IPS-20b (cell line): ENCODE measurements around the gene CHIC1.
"Not testable (repeated sequence)": the region's sequence is repeated elsewhere in the genome, so short reads cannot be mapped to it uniquely, and the experiment has no call there.

Experiments
- H3K27ac ChIP-seq: one replicate; pipeline ENCODE4 v1.5.1; 2013; ENCODE audit warnings: low read length
- H3K27me3 ChIP-seq: 2 replicates; pipeline ENCODE4 v1.6.1; 2013; ENCODE audit warnings: mild to moderate bottlenecking, low read length, inconsistent platforms; ENCODE audit not compliant: insufficient read depth
- H3K36me3 ChIP-seq: 2 replicates; pipeline ENCODE4 v1.6.1; 2013; ENCODE audit warnings: low read depth, mild to moderate bottlenecking, inconsistent platforms, low read length, moderate library complexity; ENCODE audit not compliant: insufficient read depth
- H3K4me1 ChIP-seq: 2 replicates; pipeline ENCODE4 v1.6.1; 2013; ENCODE audit warnings: mild to moderate bottlenecking, control low read depth, inconsistent platforms, low read length, moderate library complexity; ENCODE audit not compliant: insufficient read depth
- H3K4me3 ChIP-seq: 2 replicates; pipeline ENCODE4 v1.5.1; 2013; ENCODE audit warnings: mild to moderate bottlenecking, low read length, inconsistent platforms
- H3K9ac ChIP-seq: 2 replicates; pipeline ENCODE4 v1.6.1; 2013; ENCODE audit warnings: low read depth, mild to moderate bottlenecking, inconsistent platforms, low read length, moderate library complexity
- H3K9me3 ChIP-seq: 2 replicates; pipeline ENCODE4 v1.6.1; 2013; ENCODE audit warnings: mild to moderate bottlenecking, low read depth, low read length, inconsistent platforms; ENCODE audit not compliant: insufficient read depth

Gene CHIC1

DNA sequence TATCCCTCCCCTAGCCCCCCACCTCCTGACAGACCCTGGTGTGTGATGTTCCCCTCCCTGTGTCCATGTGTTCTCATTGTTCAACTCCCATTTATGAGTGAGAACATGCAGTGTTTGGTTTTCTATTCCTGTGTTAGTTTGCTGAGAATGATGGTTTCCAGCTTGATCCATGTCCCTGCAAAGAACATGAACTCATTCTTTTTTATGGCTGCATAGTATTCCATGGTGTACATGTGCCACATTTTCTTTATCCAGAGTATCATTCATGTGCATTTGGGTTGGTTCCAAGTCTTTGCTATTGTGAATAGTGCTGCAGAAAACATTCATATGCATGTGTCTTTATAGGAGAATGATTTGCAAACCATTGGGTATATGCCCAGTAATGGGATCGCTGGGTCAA is 34.8 kb downstream of the CHIC1 start:
- not testable (repeated sequence) for H3K27ac ChIP-seq, H3K27me3 ChIP-seq, H3K4me1 ChIP-seq, H3K9me3 ChIP-seq, H3K36me3 ChIP-seq, H3K9ac ChIP-seq, H3K4me3 ChIP-seq

DNA sequence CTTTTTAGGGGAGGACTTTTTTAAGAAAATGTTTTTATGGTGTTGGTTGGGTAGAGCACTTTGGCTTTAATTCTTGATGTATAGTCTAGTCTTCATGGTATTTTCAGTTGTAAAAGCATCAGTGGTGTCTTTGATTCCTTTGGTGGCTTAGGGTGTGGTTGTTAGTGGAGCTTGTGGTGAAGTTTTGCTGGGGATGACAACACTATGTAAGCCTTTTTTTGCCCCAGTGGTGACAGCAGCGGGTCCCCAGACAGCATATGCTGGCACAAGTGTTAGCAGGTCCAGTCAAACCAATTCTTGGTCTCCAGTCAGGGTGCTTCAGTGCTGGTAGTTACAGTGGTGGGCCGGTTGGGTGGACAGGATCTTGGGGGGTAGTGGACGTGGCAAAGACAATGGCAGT is 52.0 kb downstream of the CHIC1 start:
- no peaks in the 10 kb centered on the region for H3K27me3 ChIP-seq
- H3K4me3 ChIP-seq: no peak overlapping the region
- no peaks in the 10 kb centered on the region; the same call in 1 of the 2 replicates for H3K9me3 ChIP-seq
- no peaks in the 10 kb centered on the region for H3K36me3 ChIP-seq
- no peaks in the 10 kb centered on the region for H3K4me1 ChIP-seq
- no peak overlapping the region for H3K27ac ChIP-seq
- no peak overlapping the region for H3K9ac ChIP-seq

DNA sequence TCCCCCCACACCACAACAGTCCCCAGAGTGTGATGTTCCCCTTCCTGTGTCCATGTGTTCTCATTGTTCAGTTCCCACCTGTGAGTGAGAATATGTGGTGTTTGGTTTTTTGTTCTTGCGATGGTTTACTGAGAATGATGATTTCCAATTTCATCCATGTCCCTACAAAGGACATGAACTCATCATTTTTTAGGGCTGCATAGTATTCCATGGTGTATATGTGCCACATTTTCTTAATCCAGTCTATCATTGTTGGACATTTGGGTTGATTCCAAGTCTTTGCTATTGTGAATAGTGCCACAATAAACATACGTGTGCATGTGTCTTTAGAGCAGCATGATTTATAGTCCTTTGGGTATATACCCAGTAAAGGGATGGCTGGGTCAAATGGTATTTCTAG is 78.7 kb downstream of the CHIC1 start:
- not testable (repeated sequence) for H3K4me3 ChIP-seq, H3K4me1 ChIP-seq, H3K27ac ChIP-seq, H3K27me3 ChIP-seq, H3K9ac ChIP-seq
- peaks cover 31% of the 10 kb centered on the region for H3K9me3 ChIP-seq
- H3K36me3 ChIP-seq: peaks cover 15% of the 10 kb centered on the region; the same call in 1 of the 2 replicates

DNA sequence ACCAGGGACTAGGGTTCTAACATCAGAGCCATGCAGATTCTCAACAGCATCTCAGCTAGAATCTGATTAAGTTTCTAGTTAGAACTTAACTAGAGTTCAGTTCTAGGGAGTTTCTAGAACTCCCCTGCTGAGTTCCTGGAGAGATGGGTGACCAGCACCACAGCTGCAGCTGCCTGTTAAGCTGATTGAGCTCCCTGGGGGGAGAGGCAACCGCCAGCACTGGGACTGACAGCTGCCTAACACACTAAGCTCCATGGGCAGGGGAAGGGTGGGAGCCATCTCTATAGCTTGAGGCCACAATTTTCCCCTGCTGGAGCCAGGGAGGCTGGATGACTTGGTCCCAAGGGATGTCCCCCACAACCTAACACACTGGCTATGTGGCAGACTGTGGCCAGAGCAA is 84.2 kb downstream of the CHIC1 start:
- H3K4me3 ChIP-seq: no peak overlapping the region
- H3K9me3 ChIP-seq: peaks cover 44% of the 10 kb centered on the region
- H3K36me3 ChIP-seq: peaks cover 20% of the 10 kb centered on the region; the same call in 1 of the 2 replicates
- no peak overlapping the region for H3K9ac ChIP-seq
- H3K27ac ChIP-seq: no peak overlapping the region
- no peaks in the 10 kb centered on the region for H3K4me1 ChIP-seq
- no peaks in the 10 kb centered on the region for H3K27me3 ChIP-seq

DNA sequence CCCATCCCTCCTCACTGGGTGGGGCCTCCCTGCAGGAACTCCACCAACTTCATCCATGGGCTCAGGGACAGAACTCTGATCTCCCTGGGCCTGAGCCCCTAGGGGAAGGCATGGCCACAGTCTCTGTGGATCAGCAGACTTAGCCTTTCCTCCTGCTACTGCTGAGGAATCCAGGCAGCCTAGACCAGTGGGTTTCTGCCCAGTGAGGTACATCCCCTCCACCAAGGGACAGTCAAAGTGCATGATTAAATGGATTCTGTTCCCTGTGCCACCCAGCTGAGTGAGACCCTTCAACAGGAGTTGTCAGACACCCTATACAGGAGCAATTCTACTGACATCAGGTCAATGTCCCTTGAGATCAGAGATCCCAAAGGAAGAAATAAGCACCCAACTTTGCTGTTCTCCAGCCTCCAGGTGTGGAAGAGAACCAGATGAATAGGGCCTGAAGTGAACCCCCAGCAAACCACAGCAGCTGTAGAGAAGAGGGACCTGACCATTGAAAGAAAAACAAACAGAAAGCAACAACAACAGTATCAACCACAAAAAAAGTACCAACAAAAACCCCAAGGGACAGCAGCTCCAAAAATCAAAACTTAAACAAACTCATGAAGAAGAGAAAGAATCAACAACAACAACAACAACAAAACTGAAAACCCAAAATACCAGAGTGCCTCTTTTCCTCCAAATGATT is 84.8 kb downstream of the CHIC1 start:
- H3K27me3 ChIP-seq: no peaks in the 10 kb centered on the region
- peaks cover 44% of the 10 kb centered on the region for H3K9me3 ChIP-seq
- H3K36me3 ChIP-seq: peaks cover 20% of the 10 kb centered on the region; the same call in 1 of the 2 replicates
- no peak overlapping the region for H3K9ac ChIP-seq
- no peak overlapping the region for H3K4me3 ChIP-seq
- H3K27ac ChIP-seq: no peak overlapping the region
- H3K4me1 ChIP-seq: no peaks in the 10 kb centered on the region

DNA sequence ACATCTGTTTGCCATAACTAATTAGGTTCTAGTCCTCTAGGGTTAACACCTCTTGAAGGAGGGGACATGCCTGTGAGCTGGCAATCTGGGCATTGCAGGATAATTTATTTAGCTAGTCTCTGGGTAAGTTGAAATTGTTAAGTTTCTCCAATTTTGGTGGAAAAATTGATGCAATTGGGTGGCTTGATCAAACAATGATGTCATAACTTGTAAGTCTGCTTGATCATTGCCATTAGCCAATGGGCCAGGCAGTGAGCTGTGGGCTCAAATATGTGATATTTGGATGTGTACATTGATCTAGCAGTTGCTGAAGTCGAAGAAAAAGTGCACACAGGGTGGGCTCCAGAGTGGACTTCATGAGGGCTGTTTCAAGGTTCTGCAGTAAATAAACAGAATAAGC is 98.3 kb downstream of the CHIC1 start:
- not testable (repeated sequence) for H3K4me3 ChIP-seq, H3K36me3 ChIP-seq, H3K9ac ChIP-seq, H3K27me3 ChIP-seq, H3K27ac ChIP-seq, H3K4me1 ChIP-seq
- peaks cover 12% of the 10 kb centered on the region; the same call in 1 of the 2 replicates for H3K9me3 ChIP-seq

DNA sequence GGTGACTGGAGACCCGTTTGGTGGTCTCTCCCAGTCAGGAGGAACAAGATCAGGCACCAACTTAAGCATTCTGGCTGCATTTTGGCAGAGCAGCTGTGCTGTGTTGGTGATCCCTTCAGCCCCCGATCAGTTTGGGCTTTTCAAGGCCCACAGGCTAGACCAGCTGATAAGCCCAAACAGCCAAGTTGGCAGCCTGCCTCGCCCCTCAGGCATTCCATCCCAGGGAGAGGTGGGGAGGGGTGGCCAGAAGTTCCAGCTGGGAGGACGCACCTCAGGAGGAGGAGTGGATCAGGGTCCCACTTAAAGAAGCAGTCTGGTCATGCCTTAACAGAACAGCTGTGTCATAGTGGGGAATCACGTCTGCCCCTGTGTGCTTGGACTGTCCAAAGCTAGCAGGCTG is 105.8 kb downstream of the CHIC1 start:
- Histone ChIP-seq H3K4me1 (no peaks in the 10 kb centered on the region; the same call in 1 of the 2 replicates), H3K36me3 (no peaks in the 10 kb centered on the region), H3K4me3 (no peak overlapping the region), H3K27me3 (no peaks in the 10 kb centered on the region), H3K9ac (no peak overlapping the region), H3K27ac (no peak overlapping the region), H3K9me3 (peaks cover 5% of the 10 kb centered on the region; the same call in 1 of the 2 replicates)

DNA sequence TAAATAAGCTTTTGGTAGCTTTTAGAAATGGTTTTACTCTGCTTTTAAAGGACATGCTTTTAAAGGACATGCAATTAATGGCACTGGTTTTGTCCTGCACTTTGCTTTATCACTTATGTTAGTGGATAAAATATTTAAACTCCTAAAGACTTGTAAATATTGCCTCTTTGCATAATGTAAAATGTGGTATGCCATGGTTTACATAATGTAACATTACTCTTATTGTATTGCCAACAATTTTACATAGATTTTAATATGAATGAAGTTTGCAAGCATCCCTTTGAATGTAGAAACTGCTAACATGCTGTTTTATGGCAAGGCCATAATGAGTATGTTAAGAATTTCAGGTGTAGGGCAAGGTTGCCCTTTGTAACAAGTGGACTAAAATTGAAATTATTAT is 118.4 kb downstream of the CHIC1 start:
- Histone ChIP-seq H3K4me1 (peaks cover 15% of the 10 kb centered on the region; the same call in 1 of the 2 replicates), H3K4me3 (no peak overlapping the region), H3K27ac (no peak overlapping the region), H3K27me3 (no peaks in the 10 kb centered on the region), H3K36me3 (no peaks in the 10 kb centered on the region), H3K9ac (no peak overlapping the region), H3K9me3 (no peaks in the 10 kb centered on the region; the same call in 1 of the 2 replicates)

DNA sequence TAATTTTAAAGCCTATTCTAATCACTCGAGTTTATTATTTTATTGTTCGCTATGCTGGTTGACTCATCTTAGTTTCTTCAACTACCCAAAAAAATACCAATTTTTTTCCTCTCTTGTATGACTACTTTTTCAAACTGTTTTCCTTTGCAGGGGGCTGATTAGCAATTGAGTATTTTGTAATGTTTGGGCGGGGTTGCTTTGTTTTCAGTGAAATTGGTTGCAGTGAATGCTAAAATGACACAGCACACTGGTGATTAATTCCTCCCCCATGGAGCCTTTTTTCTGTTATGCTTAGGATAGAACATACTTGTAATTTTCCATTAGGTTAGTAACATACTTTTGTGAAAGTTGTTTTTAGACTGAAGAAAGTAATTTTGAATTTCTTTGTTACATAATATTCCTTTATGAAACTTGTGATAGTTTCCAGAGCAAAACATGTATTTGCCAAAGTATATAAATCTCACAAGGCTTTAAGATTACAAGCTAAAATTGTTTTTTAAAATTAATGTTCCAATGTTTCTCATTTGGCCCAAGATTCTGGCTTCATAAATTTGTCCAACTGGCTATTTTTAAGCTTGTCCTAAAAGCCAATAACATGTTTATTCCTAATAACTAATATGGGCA is 120.4 kb downstream of the CHIC1 start:
- Histone ChIP-seq H3K36me3 (peaks cover 7% of the 10 kb centered on the region; the same call in 1 of the 2 replicates), H3K9ac (no peak overlapping the region), H3K27ac (no peak overlapping the region), H3K4me3 (0 out of 2 replicates have a peak overlapping the region, but pooled peaks have one; percentile 4), H3K27me3 (no peaks in the 10 kb centered on the region), H3K9me3 (peaks cover 10% of the 10 kb centered on the region; the same call in 1 of the 2 replicates), H3K4me1 (peaks cover 15% of the 10 kb centered on the region; the same call in 1 of the 2 replicates)

DNA sequence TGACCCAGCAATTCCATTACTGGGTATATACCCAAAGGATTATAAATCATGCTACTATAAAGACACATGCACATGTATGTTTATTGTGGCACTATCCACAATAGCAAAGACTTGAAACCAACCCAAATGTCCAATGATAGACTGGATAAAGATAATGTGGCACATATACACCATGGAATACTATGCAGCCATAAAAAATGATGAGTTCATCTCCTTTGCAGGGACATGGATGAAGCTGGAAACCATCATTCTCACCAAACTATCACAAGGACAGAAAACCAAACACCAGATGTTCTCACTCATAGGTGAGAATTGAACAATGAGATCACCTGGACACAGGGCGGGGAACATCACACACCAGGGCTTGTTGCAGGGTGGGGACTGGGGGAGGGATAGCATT is 144.0 kb downstream of the CHIC1 start:
- not testable (repeated sequence) for H3K27ac ChIP-seq, H3K9ac ChIP-seq, H3K36me3 ChIP-seq, H3K4me3 ChIP-seq, H3K4me1 ChIP-seq, H3K27me3 ChIP-seq
- H3K9me3 ChIP-seq: peaks cover 16% of the 10 kb centered on the region; the same call in 1 of the 2 replicates

DNA sequence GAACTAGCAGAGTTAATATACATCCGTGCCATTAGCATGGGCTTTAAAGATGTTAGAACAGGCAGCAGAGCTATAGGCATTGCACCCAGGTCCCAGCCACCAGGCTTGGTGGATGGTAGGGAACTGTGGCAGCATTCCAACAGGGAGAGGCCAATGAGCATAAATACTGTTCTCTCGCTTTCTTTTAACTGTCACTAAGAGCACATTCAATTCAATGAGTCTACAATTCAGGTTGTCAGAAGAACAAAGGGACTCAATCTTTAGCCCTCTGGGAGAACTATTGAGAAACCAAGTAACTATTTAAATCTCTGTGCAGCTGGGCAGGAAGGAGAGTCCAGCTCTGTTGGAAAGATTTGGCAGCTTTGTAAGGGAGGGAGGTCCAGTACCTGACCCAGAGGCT is 165.6 kb downstream of the CHIC1 start:
- no peak overlapping the region for H3K27ac ChIP-seq
- no peaks in the 10 kb centered on the region for H3K4me1 ChIP-seq
- H3K36me3 ChIP-seq: no peaks in the 10 kb centered on the region
- H3K9ac ChIP-seq: no peak overlapping the region
- no peaks in the 10 kb centered on the region for H3K9me3 ChIP-seq
- no peaks in the 10 kb centered on the region for H3K27me3 ChIP-seq
- H3K4me3 ChIP-seq: no peak overlapping the region
